ENCODE measurements around the gene CTNND2. TPM values are rescaled to one million over a fixed set of nuclear protein-coding genes. Genes with fewer than 3 reads are reported as not detected.

Gene CTNND2
- polyA plus RNA-seq, 2 donors = 0.09 TPM; not detected in 1

- Histone ChIP-seq H3K9me3 (ENCODE audit: control insufficient read depth in 2 of 2, insufficient read depth in 1 of 2, low read depth in 1 of 2, low read length in 1 of 2) (peaks cover 2 to 5% of the 10 kb centered on the region in 2 donors), H3K27me3 (ENCODE audit: control insufficient read depth in 1 of 2, insufficient read depth in 2 of 2, low read length in 2 of 2) (no peaks in the 10 kb centered on the region), H3K27ac (ENCODE audit: low read depth in 2 of 2, low read length in 1 of 2) (no peak overlapping the region), H3K4me3 (ENCODE audit: low read depth in 1 of 2, low read length in 2 of 2) (no peak overlapping the region), H3K4me1 (ENCODE audit: control insufficient read depth in 2 of 2, insufficient read depth in 2 of 2, low read length in 1 of 2) (no peaks in the 10 kb centered on the region), H3K36me3 (ENCODE audit: control insufficient read depth in 2 of 2, insufficient read depth in 2 of 2, low read length in 1 of 2) (no peaks in the 10 kb centered on the region)
- 85% methylated on average over 3 of the region's 3 CpGs for WGBS, 2 donors
Observed at GRCh38 chr5:11230890-11231289, 673.4 kb downstream of the CTNND2 start.

- Histone ChIP-seq H3K27ac (ENCODE audit: low read depth in 2 of 2, low read length in 1 of 2) (no peak overlapping the region), H3K4me3 (ENCODE audit: low read depth in 1 of 2, low read length in 2 of 2) (no peak overlapping the region), H3K4me1 (ENCODE audit: control insufficient read depth in 2 of 2, insufficient read depth in 2 of 2, low read length in 1 of 2) (no peaks in the 10 kb centered on the region), H3K9me3 (ENCODE audit: control insufficient read depth in 2 of 2, insufficient read depth in 1 of 2, low read depth in 1 of 2, low read length in 1 of 2) (peaks cover 2 to 3% of the 10 kb centered on the region in 2 donors), H3K27me3 (ENCODE audit: control insufficient read depth in 1 of 2, insufficient read depth in 2 of 2, low read length in 2 of 2) (no peaks in the 10 kb centered on the region), H3K36me3 (ENCODE audit: control insufficient read depth in 2 of 2, insufficient read depth in 2 of 2, low read length in 1 of 2) (no peaks in the 10 kb centered on the region)
- WGBS, 2 donors = 59% methylated on average over 3 of the region's 3 CpGs
Observed at GRCh38 chr5:11227064-11227463, 677.2 kb downstream of the CTNND2 start.

- 71 to 82% methylated on average over 1 of the region's 1 CpG for WGBS, 2 donors
- H3K27ac ChIP-seq (ENCODE audit: low read depth in 2 of 2, low read length in 1 of 2) = no peak overlapping the region
- no peaks in the 10 kb centered on the region for H3K36me3 ChIP-seq (ENCODE audit: control insufficient read depth in 2 of 2, insufficient read depth in 2 of 2, low read length in 1 of 2)
- no peaks in the 10 kb centered on the region for H3K4me1 ChIP-seq (ENCODE audit: control insufficient read depth in 2 of 2, insufficient read depth in 2 of 2, low read length in 1 of 2)
- H3K9me3 ChIP-seq (ENCODE audit: control insufficient read depth in 2 of 2, insufficient read depth in 1 of 2, low read depth in 1 of 2, low read length in 1 of 2) = no peaks in the 10 kb centered on the region
- no peak overlapping the region for H3K4me3 ChIP-seq (ENCODE audit: low read depth in 1 of 2, low read length in 2 of 2)
- no peaks in the 10 kb centered on the region for H3K27me3 ChIP-seq (ENCODE audit: control insufficient read depth in 1 of 2, insufficient read depth in 2 of 2, low read length in 2 of 2)
Observed at GRCh38 chr5:11224436-11225187, 679.6 kb downstream of the CTNND2 start.

GRCh38 chr5:11222169-11222568, 682.1 kb downstream of the CTNND2 start:
- 74 to 85% methylated on average over 5 of the region's 5 CpGs for WGBS, 2 donors
- H3K27ac ChIP-seq (ENCODE audit: low read depth in 2 of 2, low read length in 1 of 2) = no peak overlapping the region

GRCh38 chr5:11214864-11215644, 689.2 kb downstream of the CTNND2 start:
- Histone ChIP-seq H3K4me1 (ENCODE audit: control insufficient read depth in 2 of 2, insufficient read depth in 2 of 2, low read length in 1 of 2) (no peaks in the 10 kb centered on the region), H3K36me3 (ENCODE audit: control insufficient read depth in 2 of 2, insufficient read depth in 2 of 2, low read length in 1 of 2) (no peaks in the 10 kb centered on the region), H3K27me3 (ENCODE audit: control insufficient read depth in 1 of 2, insufficient read depth in 2 of 2, low read length in 2 of 2) (no peaks in the 10 kb centered on the region), H3K27ac (ENCODE audit: low read depth in 2 of 2, low read length in 1 of 2) (no peak overlapping the region), H3K4me3 (ENCODE audit: low read depth in 1 of 2, low read length in 2 of 2) (no peak overlapping the region), H3K9me3 (ENCODE audit: control insufficient read depth in 2 of 2, insufficient read depth in 1 of 2, low read depth in 1 of 2, low read length in 1 of 2) (peaks cover 0 to 4% of the 10 kb centered on the region in 2 donors)
- 75 to 81% methylated on average over 7 of the region's 7 CpGs for WGBS, 2 donors

More at GRCh38 chr5:11222169-11222568, 682.1 kb downstream of the CTNND2 start:
- Histone ChIP-seq H3K27me3 (ENCODE audit: control insufficient read depth in 1 of 2, insufficient read depth in 2 of 2, low read length in 2 of 2) (no peaks in the 10 kb centered on the region), H3K9me3 (ENCODE audit: control insufficient read depth in 2 of 2, insufficient read depth in 1 of 2, low read depth in 1 of 2, low read length in 1 of 2) (no peaks in the 10 kb centered on the region), H3K36me3 (ENCODE audit: control insufficient read depth in 2 of 2, insufficient read depth in 2 of 2, low read length in 1 of 2) (no peaks in the 10 kb centered on the region), H3K4me1 (ENCODE audit: control insufficient read depth in 2 of 2, insufficient read depth in 2 of 2, low read length in 1 of 2) (no peaks in the 10 kb centered on the region), H3K4me3 (ENCODE audit: low read depth in 1 of 2, low read length in 2 of 2) (no peak overlapping the region)

GRCh38 chr5:11212706-11213105, 691.5 kb downstream of the CTNND2 start:
- peaks cover 0 to 4% of the 10 kb centered on the region in 2 donors for H3K9me3 ChIP-seq (ENCODE audit: control insufficient read depth in 2 of 2, insufficient read depth in 1 of 2, low read depth in 1 of 2, low read length in 1 of 2)
- H3K36me3 ChIP-seq (ENCODE audit: control insufficient read depth in 2 of 2, insufficient read depth in 2 of 2, low read length in 1 of 2) = no peaks in the 10 kb centered on the region
- no peak overlapping the region for H3K4me3 ChIP-seq (ENCODE audit: low read depth in 1 of 2, low read length in 2 of 2)
- WGBS, 2 donors = 84 to 87% methylated on average over 3 of the region's 3 CpGs
- H3K4me1 ChIP-seq (ENCODE audit: control insufficient read depth in 2 of 2, insufficient read depth in 2 of 2, low read length in 1 of 2) = no peaks in the 10 kb centered on the region
- H3K27me3 ChIP-seq (ENCODE audit: control insufficient read depth in 1 of 2, insufficient read depth in 2 of 2, low read length in 2 of 2) = no peaks in the 10 kb centered on the region
- H3K27ac ChIP-seq (ENCODE audit: low read depth in 2 of 2, low read length in 1 of 2) = no peak overlapping the region

GRCh38 chr5:11197726-11198125, 706.5 kb downstream of the CTNND2 start:
- Histone ChIP-seq H3K9me3 (ENCODE audit: control insufficient read depth in 2 of 2, insufficient read depth in 1 of 2, low read depth in 1 of 2, low read length in 1 of 2) (no peaks in the 10 kb centered on the region), H3K4me3 (ENCODE audit: low read depth in 1 of 2, low read length in 2 of 2) (no peak overlapping the region), H3K36me3 (ENCODE audit: control insufficient read depth in 2 of 2, insufficient read depth in 2 of 2, low read length in 1 of 2) (no peaks in the 10 kb centered on the region), H3K4me1 (ENCODE audit: control insufficient read depth in 2 of 2, insufficient read depth in 2 of 2, low read length in 1 of 2) (no peaks in the 10 kb centered on the region), H3K27me3 (ENCODE audit: control insufficient read depth in 1 of 2, insufficient read depth in 2 of 2, low read length in 2 of 2) (no peaks in the 10 kb centered on the region), H3K27ac (ENCODE audit: low read depth in 2 of 2, low read length in 1 of 2) (no peak overlapping the region)
- WGBS, 2 donors = 71 to 83% methylated on average over 4 of the region's 4 CpGs

GRCh38 chr5:11191673-11192072, 712.6 kb downstream of the CTNND2 start:
- no peak overlapping the region for H3K27ac ChIP-seq (ENCODE audit: low read depth in 2 of 2, low read length in 1 of 2)
- H3K27me3 ChIP-seq (ENCODE audit: control insufficient read depth in 1 of 2, insufficient read depth in 2 of 2, low read length in 2 of 2) = no peaks in the 10 kb centered on the region
- H3K4me3 ChIP-seq (ENCODE audit: low read depth in 1 of 2, low read length in 2 of 2) = no peak overlapping the region
- WGBS, 2 donors = 81% methylated on average over 7 of the region's 7 CpGs
- H3K4me1 ChIP-seq (ENCODE audit: control insufficient read depth in 2 of 2, insufficient read depth in 2 of 2, low read length in 1 of 2) = no peaks in the 10 kb centered on the region
- no peaks in the 10 kb centered on the region for H3K9me3 ChIP-seq (ENCODE audit: control insufficient read depth in 2 of 2, insufficient read depth in 1 of 2, low read depth in 1 of 2, low read length in 1 of 2)
- H3K36me3 ChIP-seq (ENCODE audit: control insufficient read depth in 2 of 2, insufficient read depth in 2 of 2, low read length in 1 of 2) = no peaks in the 10 kb centered on the region

GRCh38 chr5:11182441-11183080, 721.7 kb downstream of the CTNND2 start:
- no peaks in the 10 kb centered on the region for H3K27me3 ChIP-seq (ENCODE audit: control insufficient read depth in 1 of 2, insufficient read depth in 2 of 2, low read length in 2 of 2)
- H3K27ac ChIP-seq (ENCODE audit: low read depth in 2 of 2, low read length in 1 of 2) = no peak overlapping the region
- peaks cover 0 to 5% of the 10 kb centered on the region in 2 donors for H3K9me3 ChIP-seq (ENCODE audit: control insufficient read depth in 2 of 2, insufficient read depth in 1 of 2, low read depth in 1 of 2, low read length in 1 of 2)
- H3K4me1 ChIP-seq (ENCODE audit: control insufficient read depth in 2 of 2, insufficient read depth in 2 of 2, low read length in 1 of 2) = no peaks in the 10 kb centered on the region
- H3K36me3 ChIP-seq (ENCODE audit: control insufficient read depth in 2 of 2, insufficient read depth in 2 of 2, low read length in 1 of 2) = no peaks in the 10 kb centered on the region
- no peak overlapping the region for H3K4me3 ChIP-seq (ENCODE audit: low read depth in 1 of 2, low read length in 2 of 2)
- 69 to 75% methylated on average over 3 of the region's 3 CpGs for WGBS, 2 donors
